Stimulated activated CD8-positive, alpha-beta memory T cell treated with anti-CD3 and anti-CD28 coated beads, Interleukin-7, amount 100 ng/mL, for 1 hour (primary cell): ENCODE results near the gene BMP8A.
"Not testable (repeated sequence)": the region's sequence is repeated elsewhere in the genome, so short reads cannot be mapped to it uniquely, and the experiment has no call there.

Experiments
- DNase-seq, 2 donors: peaks; one replicate each; pipeline ENCODE4 v3.0.0-alpha.2; 2020; ENCODE audit warnings: low read depth in 2 of 2

Gene BMP8A

DNA sequence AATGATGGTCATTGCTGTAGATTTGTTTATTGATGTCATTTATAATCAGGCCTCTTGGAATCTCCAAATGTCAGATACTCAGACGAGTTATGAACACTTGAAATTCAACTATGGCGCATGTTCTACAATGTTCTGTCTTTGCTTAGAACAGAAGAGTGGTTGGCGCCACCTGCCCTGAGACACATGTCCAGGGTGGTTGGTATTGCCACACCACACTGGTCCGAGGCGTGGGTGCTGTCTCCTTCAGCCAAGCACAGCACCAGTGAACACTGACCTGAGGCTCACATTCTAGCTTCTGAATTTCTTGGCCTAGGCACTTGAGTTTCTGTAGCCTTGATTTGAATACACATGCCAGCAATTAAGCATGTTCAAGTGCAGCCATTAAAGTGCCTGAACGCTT is 10.1 kb upstream of the BMP8A start:
- DNase-seq: no peak

GRCh38 chr1:39483276-39483675 is 8.2 kb upstream of the BMP8A start:
- no peak for DNase-seq

- DNase-seq: no peak
Measured at GRCh38 chr1:39484564-39484963, 6.9 kb upstream of the BMP8A start.

- no peak for DNase-seq
Measured at GRCh38 chr1:39485046-39485803, 6.2 kb upstream of the BMP8A start.

DNA sequence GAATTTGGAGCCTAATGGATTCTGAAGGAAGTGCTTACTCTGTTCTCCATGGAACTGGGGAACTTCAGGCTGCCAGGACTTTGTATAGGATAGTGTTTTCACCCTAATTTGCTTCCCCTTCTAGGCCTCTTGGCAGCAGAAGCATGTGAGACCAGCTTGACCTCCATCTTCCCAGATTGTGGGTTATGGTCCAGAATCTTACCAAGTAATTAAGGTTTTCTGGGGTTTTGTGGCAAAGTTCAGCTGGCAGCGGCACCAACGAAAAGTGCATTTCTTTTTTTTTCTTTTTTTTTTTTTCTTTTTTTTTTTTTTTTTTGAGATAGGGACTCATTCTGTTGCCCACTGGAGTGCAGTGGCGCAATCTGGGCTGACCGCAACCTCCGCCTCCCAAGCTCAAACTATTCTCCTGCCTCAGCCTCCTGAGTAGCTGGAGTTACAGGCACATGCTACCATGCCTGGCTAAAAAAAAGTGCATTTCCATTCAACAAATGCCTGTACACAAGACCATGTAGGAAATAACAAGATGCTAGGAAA is 3.4 kb upstream of the BMP8A start:
- DNase-seq: no peak

DNA sequence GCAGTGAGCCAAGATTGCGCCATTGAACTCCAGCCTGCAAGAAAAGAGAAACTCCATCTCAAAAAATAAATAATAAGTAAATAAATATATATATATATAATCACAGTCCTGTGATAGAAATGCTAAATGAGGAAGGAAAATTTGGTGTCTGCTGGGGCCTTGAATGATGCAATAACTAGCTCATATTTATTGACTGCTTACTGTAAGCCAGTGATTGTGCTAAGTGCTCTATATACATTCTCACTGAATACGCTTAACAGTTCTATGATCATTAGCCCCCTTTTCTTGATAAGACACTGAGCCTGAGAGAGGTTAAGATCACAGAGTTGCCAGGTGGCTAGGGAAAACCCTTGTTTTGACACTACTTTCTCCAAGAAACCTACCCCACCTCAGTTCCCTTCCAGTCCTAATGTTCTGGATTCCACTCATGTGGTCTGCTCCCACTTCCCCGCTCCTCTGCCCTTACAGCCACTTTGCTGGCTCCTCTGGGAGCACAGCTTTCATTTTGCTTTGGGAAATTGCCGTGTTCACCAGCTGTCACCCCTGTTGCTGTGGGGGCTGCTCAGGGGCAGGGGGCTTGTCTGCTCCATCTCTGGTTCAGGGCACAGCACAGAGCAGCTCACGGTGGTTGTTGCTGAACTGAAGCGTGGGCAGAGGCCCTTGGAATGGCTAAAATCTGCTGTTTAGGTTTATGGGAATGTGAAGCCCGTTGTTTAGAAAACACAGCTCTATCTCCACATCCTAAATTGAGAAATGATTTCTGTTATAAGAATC is 2.5 kb upstream of the BMP8A start:
- no peak for DNase-seq

DNA sequence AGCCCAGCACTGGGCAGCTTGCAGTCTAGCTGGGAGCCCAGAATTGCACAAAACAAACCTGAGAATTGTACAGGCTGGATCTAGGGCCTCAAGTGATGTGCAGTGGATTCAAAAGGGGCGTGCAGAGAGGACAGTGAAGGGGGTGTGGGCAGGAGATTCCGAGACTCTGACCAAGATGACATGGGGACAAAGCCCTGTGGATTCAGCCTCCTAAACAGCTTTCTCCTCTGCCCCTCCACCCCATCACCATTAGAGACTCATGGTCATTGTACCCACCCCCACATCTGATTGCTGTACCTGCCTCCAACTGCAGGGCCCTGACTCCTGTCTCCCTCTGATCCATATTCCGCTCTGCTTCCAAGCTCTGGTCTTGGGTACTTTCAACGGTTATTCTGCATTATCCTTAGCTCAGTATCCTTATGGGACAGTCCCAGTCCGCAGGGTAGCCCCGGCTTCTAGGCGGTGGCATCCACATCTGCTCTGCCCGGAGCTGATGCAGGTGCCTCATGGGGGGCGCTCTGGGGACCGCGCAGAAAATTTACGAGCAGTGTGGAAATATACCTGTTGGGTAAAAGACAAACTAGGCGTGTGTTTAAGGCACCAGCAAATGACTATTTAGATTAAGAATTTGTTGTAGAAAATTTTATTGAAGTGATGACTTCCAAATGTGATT is 1.7 kb upstream of the BMP8A start:
- DNase-seq: no peak

DNA sequence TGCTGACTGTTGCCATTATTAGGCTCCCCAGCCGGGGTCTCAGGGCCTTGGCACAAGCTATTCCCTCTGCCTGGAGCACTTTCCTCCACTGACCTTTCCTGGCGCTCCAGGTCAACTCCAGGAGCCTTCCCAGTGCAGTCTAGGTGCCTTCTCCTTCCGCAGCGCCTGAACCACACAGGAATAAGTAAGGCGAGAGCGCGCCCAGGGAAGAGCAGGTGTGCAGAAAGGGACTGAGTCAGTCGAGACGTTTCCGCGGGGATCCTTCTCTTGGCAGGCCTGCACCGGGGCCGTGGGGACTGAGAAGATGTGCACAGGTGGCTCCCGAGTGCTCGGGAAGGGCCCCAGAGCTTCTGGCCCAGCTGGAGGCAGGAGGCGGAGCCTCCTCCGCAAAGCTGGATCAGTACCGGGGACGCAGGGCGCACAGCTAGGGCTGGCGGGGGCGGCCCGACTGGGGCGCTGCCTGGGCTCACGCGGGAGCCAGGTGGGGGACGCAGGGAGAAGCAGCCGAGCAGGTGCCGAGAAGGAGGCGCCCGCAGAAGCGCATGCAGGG is 765 bp upstream of the BMP8A start:
- DNase-seq: no peak

DNA sequence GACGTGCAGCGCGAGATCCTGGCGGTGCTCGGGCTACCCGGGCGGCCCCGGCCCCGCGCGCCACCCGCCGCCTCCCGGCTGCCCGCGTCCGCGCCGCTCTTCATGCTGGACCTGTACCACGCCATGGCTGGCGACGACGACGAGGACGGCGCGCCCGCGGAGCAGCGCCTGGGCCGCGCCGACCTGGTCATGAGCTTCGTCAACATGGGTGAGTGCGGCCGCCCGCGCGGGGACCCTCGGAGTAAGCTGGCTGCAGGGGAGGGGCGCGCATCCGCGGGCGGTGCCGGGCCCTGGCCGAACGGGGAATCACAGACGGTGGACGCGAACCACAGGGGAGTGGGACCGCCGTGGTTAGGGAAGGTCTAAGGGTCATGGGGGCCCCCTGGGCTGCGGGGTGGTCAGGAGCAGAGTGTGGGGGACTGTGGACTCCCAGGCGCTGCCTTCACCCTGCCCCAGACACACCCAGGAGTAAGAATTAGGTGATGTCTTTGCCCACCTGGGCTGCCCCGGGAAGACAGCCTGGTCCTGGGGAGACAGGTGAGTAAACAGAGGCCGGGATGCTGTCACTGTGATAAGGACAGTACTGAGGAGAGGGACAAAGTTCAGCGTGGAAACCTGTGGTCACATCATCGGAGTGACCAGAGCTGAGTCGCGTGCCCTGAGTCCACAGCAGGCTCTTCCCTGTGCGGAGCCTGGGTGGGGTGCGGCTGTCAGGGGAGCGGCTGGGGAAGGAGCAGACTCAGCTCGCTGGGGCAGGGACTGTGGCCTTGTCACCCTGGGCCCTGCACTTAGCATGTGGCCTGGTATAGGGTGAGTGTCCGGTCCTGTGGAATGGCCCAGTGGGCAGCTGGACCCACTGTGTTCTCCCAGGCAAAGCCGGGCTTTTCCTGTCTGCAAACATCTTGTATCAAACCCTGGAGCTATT is 944 bp downstream of the BMP8A start:
- not testable (repeated sequence) for DNase-seq

- not testable (repeated sequence) for DNase-seq
Measured at GRCh38 chr1:39493043-39493810, 1.8 kb downstream of the BMP8A start.

GRCh38 chr1:39494671-39495410 is 3.4 kb downstream of the BMP8A start:
- DNase-seq: no peak

GRCh38 chr1:39496520-39496919 is 5.1 kb downstream of the BMP8A start:
- not testable (repeated sequence) for DNase-seq

DNA sequence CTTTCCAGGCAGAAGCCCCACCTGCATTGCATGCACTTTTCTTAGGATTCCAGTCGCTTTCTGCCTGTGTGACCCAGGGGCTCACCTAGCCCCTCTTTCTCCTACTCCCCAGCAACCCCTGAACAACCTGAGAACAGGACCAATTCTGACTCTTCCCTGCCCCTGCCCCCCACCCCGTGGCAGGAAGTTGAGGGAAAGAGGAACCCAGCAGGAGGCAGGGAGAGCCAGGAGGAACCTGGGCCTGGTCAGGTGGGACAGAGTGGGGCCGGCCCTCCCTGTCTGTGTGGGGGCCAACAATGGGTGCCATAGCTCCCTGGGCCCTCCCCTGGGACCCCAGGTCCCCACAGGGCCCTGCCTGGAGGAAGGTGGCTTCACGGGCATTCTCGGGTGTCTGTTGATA is 6.1 kb downstream of the BMP8A start:
- no peak for DNase-seq

DNA sequence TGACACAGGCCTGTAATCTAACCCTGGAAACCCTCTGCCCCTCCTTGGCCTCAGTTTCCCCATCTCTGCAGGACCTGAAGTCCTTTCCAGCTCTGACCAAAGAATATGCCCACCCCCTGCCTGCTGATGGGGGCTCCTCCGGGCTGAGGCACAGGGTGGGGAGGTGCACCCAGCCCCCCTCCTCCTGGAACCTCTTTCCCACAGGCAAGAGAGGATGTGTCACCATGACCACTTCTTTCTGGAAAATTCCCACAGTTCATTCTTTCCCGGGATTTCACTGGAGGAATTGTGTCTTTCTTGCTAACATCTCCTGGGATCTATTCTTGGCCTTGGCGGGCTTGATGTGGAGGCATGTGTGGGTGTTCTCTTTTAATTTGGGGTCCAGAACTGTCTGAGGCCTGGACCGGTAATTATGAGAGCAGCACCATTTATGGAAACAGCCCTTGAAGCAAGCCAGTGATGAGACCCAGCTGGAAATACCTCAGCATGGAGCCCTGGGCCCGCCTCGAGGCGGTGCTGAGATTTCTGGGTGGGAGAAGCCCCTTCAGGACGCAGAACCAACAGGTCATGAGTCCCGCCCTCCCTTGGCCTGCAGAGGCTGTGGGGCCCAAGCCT is 6.8 kb downstream of the BMP8A start:
- DNase-seq: not testable (repeated sequence)

- DNase-seq: not testable (repeated sequence)
Measured at GRCh38 chr1:39498821-39499220, 7.4 kb downstream of the BMP8A start.

- no peak for DNase-seq
Measured at GRCh38 chr1:39499668-39500067, 8.2 kb downstream of the BMP8A start.

DNA sequence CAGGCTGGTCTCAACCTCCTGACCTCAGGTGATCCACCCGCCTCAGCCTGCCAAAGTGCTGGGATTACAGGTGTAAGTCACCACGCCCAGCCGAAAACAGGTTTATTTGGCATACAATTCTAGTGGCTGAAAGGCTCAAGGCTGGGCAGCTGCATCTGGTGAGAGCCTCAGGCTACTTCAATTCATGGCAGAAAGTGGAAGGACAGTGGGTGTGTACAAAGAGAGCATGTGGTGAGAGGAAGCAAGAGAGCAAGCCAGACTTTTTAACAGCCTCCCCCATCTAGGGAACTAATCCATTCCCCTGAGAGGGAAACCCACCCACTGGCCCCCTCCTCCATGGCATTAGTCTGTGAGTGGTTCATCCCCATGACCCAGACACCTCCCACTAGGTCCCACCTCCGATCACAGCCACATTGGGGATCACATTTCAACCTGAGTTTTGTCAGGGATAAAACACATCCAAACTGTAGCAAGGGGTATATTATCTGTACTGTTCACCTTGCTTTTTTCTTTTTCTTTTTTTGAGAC is 9.5 kb downstream of the BMP8A start:
- DNase-seq: no peak

- no peak for DNase-seq
Measured at GRCh38 chr1:39501666-39502065, 10.2 kb downstream of the BMP8A start.

- not testable (repeated sequence) for DNase-seq
Measured at GRCh38 chr1:39504436-39504835, 13.0 kb downstream of the BMP8A start.
